PC-3 (cell line): ENCODE measurements around the gene TIMP2. TPM values are rescaled to one million over a fixed set of nuclear protein-coding genes. Genes with fewer than 3 reads are reported as not detected.

Experiments used
- ATAC-seq: fragments of 200-7000 bp; cut with Tn5 transposase; 2 replicates; pipeline ENCODE4 v1.9.1; 2020; ENCODE audit warnings: mild to moderate bottlenecking, moderate library complexity
- BruUV-seq: library from RNA; stranded (reverse); fragments of 400-500 nt; replicated peaks from 2 replicates; lab custom pipeline; 2021; lab: Mats Ljungman, UMichigan
- CTCF ChIA-PET: fragments of 300-600 bp; sonication (Branson Sonifier 250); formaldehyde crosslinking; loops from one replicate; lab custom pipeline; 2022; ENCODE audit warnings: antibody characterized with exemption; lab: Charles Lee
- POLR2A ChIA-PET: fragments of 300-600 bp; sonication (Branson Sonifier 250); formaldehyde crosslinking; loops from one replicate; lab custom pipeline; 2022; ENCODE audit warnings: antibody characterized with exemption; ENCODE audit not compliant: unreplicated experiment; lab: Charles Lee
- DNase-seq: peaks from one replicate; pipeline ENCODE4 v3.0.0-alpha.2; 2015
- H2AFZ ChIP-seq: fragments of 300-600 bp; sonication (generic); 2 replicates; pipeline ENCODE4 v1.6.0; 2016; ENCODE audit warnings: antibody characterized with exemption, low read length
- H3F3A ChIP-seq: fragments of 300-600 bp; sonication (generic); one replicate; pipeline ENCODE4 v1.6.0; 2017; ENCODE audit warnings: antibody characterized with exemption, low read length, control low read depth, mild to moderate bottlenecking; ENCODE audit not compliant: unreplicated experiment
- H3K27ac ChIP-seq: fragments of 300-600 bp; sonication (generic); 2 replicates; pipeline ENCODE4 v1.5.1; 2016; ENCODE audit warnings: mild to moderate bottlenecking, low read length
- H3K27me3 ChIP-seq: fragments of 300-600 bp; sonication (generic); 2 replicates; pipeline ENCODE4 v1.6.1; 2016; ENCODE audit warnings: low read length, mixed read lengths
- H3K36me3 ChIP-seq: fragments of 300-600 bp; sonication (generic); 2 replicates; pipeline ENCODE4 v1.6.1; 2016; ENCODE audit warnings: low read depth, mixed run types, low read length, mixed read lengths
- H3K4me1 ChIP-seq: fragments of 300-600 bp; sonication (generic); 2 replicates; pipeline ENCODE4 v1.5.1; 2016; ENCODE audit warnings: low read length; ENCODE audit not compliant: insufficient read depth
- H3K4me2 ChIP-seq: fragments of 300-600 bp; sonication (generic); 2 replicates; pipeline ENCODE4 v1.6.0; 2016; ENCODE audit warnings: low read length
- H3K4me3 ChIP-seq: fragments of 300-600 bp; sonication (generic); 2 replicates; pipeline ENCODE4 v1.5.1; 2016; ENCODE audit warnings: mild to moderate bottlenecking, low read length, mixed read lengths
- H3K79me2 ChIP-seq: fragments of 300-600 bp; sonication (generic); 2 replicates; pipeline ENCODE4 v1.6.1; 2017; ENCODE audit warnings: low read length, mixed read lengths
- H3K9ac ChIP-seq: fragments of 300-600 bp; sonication (generic); 2 replicates; pipeline ENCODE4 v1.6.0; 2016; ENCODE audit warnings: mild to moderate bottlenecking, low read length
- H3K9me2 ChIP-seq: fragments of 300-600 bp; sonication (generic); replicated peaks from 2 replicates; pipeline ENCODE4 v1.6.1; 2016; ENCODE audit warnings: mixed run types, low read length, mixed read lengths
- H3K9me3 ChIP-seq: fragments of 300-600 bp; sonication (generic); 2 replicates; pipeline ENCODE4 v1.6.1; 2016; ENCODE audit warnings: low read length, mixed read lengths
- H4K20me1 ChIP-seq: fragments of 300-600 bp; sonication (generic); 2 replicates; pipeline ENCODE4 v1.6.1; 2016; ENCODE audit warnings: low read length, mixed read lengths
- EZH2 ChIP-seq: fragments of 300-600 bp; sonication (generic); IDR thresholded peaks from one replicate; pipeline ENCODE4 v1.6.1; 2017; ENCODE audit warnings: antibody characterized with exemption, mild to moderate bottlenecking, low read length; ENCODE audit not compliant: unreplicated experiment
- EZH2phosphoT487 ChIP-seq: fragments of 300-600 bp; sonication (generic); IDR thresholded peaks from 2 replicates; pipeline ENCODE4 v1.6.1; 2018; ENCODE audit warnings: mild to moderate bottlenecking, antibody characterized with exemption, low read length, borderline replicate concordance
- intact Hi-C: fragments of 100-400 bp; cut with micrococcal nuclease; formaldehyde crosslinking; loops from 2 replicates; pipeline ENCODE4 v1.9.0; 2023
- total RNA-seq: library from RNA; depleted of rRNA; stranded (reverse); fragments of >200 nt; gene quantifications from 2 replicates; pipeline ENCODE4 v1.2.3, GENCODE V29; 2014
- TF ChIP-seq, protein P1 (sequence below): fragments of 300-600 bp; sonication (generic); conservative IDR thresholded peaks from 2 replicates; pipeline ENCODE4 v1.5.1; 2017; ENCODE audit warnings: antibody characterized with exemption, low read depth, mild to moderate bottlenecking, low read length

Gene TIMP2
- total RNA-seq, 1 experiment from 2014 or later: 60.1 TPM

DNA sequence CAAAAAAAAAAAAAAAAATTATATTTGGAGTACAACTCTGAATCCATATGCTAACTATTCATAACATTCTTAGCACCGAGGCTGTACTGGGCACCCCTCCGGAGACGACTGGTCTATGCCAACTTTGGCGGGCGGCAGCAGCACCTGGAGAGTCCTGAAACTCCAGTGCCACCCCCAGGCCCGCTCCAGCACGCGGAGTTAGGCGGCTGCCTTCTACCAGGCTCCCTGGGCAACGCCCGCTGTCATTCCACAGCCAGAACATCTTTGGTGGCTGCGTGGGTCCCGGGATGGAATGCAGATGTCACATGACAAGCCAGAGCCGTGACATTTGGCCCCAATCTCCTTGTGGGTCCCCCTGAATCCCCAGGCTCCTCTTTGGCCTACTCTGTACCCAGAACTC is 6.2 kb downstream of the TIMP2 start:
- no peaks in the 10 kb centered on the region for H3K9me2 ChIP-seq
- no peak overlapping the region for H3K4me2 ChIP-seq
- H3K27ac ChIP-seq: no peak overlapping the region
- no TSS peak for BruUV-seq
- H3F3A ChIP-seq: no peaks in the 10 kb centered on the region
- H3K36me3 ChIP-seq: no peaks in the 10 kb centered on the region
- intact Hi-C loops: no loop called here
- ChIA-PET POLR2A (no interaction called here), CTCF (no interaction called here)
- H3K9ac ChIP-seq: no peak overlapping the region
- H4K20me1 ChIP-seq: no peaks in the 10 kb centered on the region; the same call in 1 of the 2 replicates
- DNase-seq (no peak), ATAC-seq (no peak)
- peaks cover 24% of the 10 kb centered on the region for H3K4me1 ChIP-seq
- H2AFZ ChIP-seq: no peak overlapping the region
- no peaks in the 10 kb centered on the region for H3K27me3 ChIP-seq
- no peak overlapping the region for H3K4me3 ChIP-seq
- peaks cover 80% of the 10 kb centered on the region for H3K79me2 ChIP-seq
- TF ChIP-seq EZH2phosphoT487 (no peak), EZH2 (no peak)
- TF ChIP-seq, protein P1, sequence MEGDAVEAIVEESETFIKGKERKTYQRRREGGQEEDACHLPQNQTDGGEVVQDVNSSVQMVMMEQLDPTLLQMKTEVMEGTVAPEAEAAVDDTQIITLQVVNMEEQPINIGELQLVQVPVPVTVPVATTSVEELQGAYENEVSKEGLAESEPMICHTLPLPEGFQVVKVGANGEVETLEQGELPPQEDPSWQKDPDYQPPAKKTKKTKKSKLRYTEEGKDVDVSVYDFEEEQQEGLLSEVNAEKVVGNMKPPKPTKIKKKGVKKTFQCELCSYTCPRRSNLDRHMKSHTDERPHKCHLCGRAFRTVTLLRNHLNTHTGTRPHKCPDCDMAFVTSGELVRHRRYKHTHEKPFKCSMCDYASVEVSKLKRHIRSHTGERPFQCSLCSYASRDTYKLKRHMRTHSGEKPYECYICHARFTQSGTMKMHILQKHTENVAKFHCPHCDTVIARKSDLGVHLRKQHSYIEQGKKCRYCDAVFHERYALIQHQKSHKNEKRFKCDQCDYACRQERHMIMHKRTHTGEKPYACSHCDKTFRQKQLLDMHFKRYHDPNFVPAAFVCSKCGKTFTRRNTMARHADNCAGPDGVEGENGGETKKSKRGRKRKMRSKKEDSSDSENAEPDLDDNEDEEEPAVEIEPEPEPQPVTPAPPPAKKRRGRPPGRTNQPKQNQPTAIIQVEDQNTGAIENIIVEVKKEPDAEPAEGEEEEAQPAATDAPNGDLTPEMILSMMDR: no peak
- no peaks in the 10 kb centered on the region for H3K9me3 ChIP-seq

DNA sequence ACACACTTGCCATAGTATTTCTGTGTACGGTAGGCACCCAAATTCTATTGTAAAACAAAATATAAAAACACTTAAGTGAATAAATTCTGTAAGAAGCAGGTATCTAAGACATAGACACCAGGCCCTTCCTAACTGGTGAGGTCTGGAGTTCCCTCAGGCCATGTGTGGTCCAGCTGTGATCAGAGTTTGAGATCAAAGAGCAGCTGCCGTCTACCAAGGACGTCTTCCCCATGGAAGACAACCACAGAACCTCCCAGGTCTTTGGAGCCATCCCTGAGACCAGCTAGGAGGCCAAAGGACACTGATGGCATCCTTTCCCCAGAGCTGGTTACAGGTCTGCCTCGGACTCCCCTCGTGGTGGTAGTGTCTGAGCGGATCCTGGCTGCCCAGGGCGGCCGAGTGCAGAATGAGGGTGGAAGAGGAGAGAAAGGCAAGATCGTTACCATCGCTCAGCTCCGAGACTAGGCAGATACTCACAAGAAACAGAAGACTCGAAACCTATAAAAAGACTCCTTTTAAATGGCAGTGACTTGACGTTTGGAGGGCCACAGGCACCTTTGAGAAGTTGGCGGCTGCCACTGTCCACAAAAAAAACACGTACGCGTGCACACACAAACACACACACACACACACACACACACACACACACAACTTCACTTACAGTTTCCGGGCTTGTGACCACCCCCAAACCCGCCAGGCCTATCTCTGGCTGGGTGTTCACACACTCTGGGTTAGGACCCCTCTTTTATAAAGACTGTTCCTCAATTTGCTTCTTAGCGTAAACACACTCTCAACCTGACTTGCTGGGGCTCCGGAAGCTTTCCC is 7.5 kb downstream of the TIMP2 start:
- Histone ChIP-seq H3K79me2 (peaks cover 68% of the 10 kb centered on the region), H3K9me2 (no peaks in the 10 kb centered on the region), H4K20me1 (no peaks in the 10 kb centered on the region; the same call in 1 of the 2 replicates), H3K4me1 (peaks cover 13% of the 10 kb centered on the region), H3K9ac (no peak overlapping the region), H2AFZ (no peak overlapping the region), H3K27me3 (no peaks in the 10 kb centered on the region), H3K4me2 (no peak overlapping the region), H3K4me3 (no peak overlapping the region), H3K9me3 (no peaks in the 10 kb centered on the region), H3K27ac (no peak overlapping the region), H3F3A (no peaks in the 10 kb centered on the region), H3K36me3 (no peaks in the 10 kb centered on the region)
- BruUV-seq: no TSS peak
- ChIA-PET CTCF (no interaction called here), POLR2A (no interaction called here)
- TF ChIP-seq, protein P1: no peak
- no peak for TF ChIP-seq EZH2phosphoT487
- no peak for TF ChIP-seq EZH2
- ATAC-seq (no peak), DNase-seq (no peak)
- intact Hi-C loops: no loop called here
